PC-9 (cell line): ENCODE data around the gene APBA1. TPM values are rescaled to one million over a fixed set of nuclear protein-coding genes. Genes with fewer than 3 reads are reported as not detected.

ENCODE experiments used
- BruUV-seq: library from RNA; stranded (reverse); fragments of 400-500 nt; replicated peaks from 2 replicates; lab custom pipeline; 2021; lab: Mats Ljungman, UMichigan
- CTCF ChIA-PET: fragments of 300-600 bp; sonication (Branson Sonifier 250); formaldehyde crosslinking; loops from one replicate; lab custom pipeline; 2022; ENCODE audit warnings: antibody characterized with exemption; lab: Charles Lee
- POLR2A ChIA-PET: fragments of 300-600 bp; sonication (Branson Sonifier 250); formaldehyde crosslinking; loops from one replicate; lab custom pipeline; 2022; ENCODE audit warnings: antibody characterized with exemption; ENCODE audit not compliant: unreplicated experiment; lab: Charles Lee
- DNase-seq, 2 experiments: peaks; one replicate each; pipeline versions ENCODE4 v3.0.0 to v3.0.0-alpha.2; 2015 to 2022; ENCODE audit warnings: mixed read lengths in 1 of 2
- H2AFZ ChIP-seq: fragments of 200-600 bp; sonication (generic); 2 replicates; pipeline ENCODE4 v1.8.1; 2017; ENCODE audit warnings: antibody characterized with exemption
- H3F3A ChIP-seq: fragments of 200-600 bp; sonication (generic); 2 replicates; pipeline ENCODE4 v1.8.1; 2017; ENCODE audit warnings: antibody characterized with exemption, mild to moderate bottlenecking, low read depth; ENCODE audit not compliant: insufficient read depth
- H3K27ac ChIP-seq: fragments of 200-600 bp; sonication (generic); 2 replicates; pipeline ENCODE4 v1.6.1; 2016; ENCODE audit warnings: mixed run types
- H3K27me3 ChIP-seq: fragments of 200-600 bp; sonication (generic); 2 replicates; pipeline ENCODE4 v1.6.1; 2016; ENCODE audit warnings: low read depth, mixed run types; ENCODE audit not compliant: insufficient read depth
- H3K36me3 ChIP-seq: fragments of 200-600 bp; sonication (generic); 2 replicates; pipeline ENCODE4 v1.6.1; 2016; ENCODE audit warnings: low read depth, mixed run types
- H3K4me1 ChIP-seq: fragments of 200-600 bp; sonication (generic); replicated peaks from 2 replicates; pipeline ENCODE4 v1.6.1; 2016; ENCODE audit warnings: mixed run types; ENCODE audit not compliant: insufficient read depth
- H3K4me2 ChIP-seq: fragments of 200-600 bp; sonication (generic); 2 replicates; pipeline ENCODE4 v1.6.1; 2017; ENCODE audit warnings: mixed run types
- H3K4me3 ChIP-seq: fragments of 200-600 bp; sonication (generic); 2 replicates; pipeline ENCODE4 v1.6.1; 2016; ENCODE audit warnings: mixed run types
- H3K79me2 ChIP-seq: fragments of 200-600 bp; sonication (generic); 2 replicates; pipeline ENCODE4 v1.6.1; 2017; ENCODE audit warnings: low read depth, mixed run types
- H3K9me2 ChIP-seq: fragments of 200-600 bp; sonication (generic); 2 replicates; pipeline ENCODE4 v1.8.1; 2017; ENCODE audit warnings: mild to moderate bottlenecking; ENCODE audit not compliant: insufficient read depth
- H3K9me3 ChIP-seq: fragments of 200-600 bp; sonication (generic); 2 replicates; pipeline ENCODE4 v1.8.1; 2016; ENCODE audit warnings: low read depth; ENCODE audit not compliant: insufficient read depth
- H4K20me1 ChIP-seq: fragments of 200-600 bp; sonication (generic); 2 replicates; pipeline ENCODE4 v1.8.1; 2017; ENCODE audit not compliant: insufficient read depth
- CTCF ChIP-seq: fragments of 200-600 bp; sonication (generic); conservative IDR thresholded peaks from 2 replicates; pipeline ENCODE4 v1.6.1; 2017; ENCODE audit warnings: mixed run types, antibody characterized with exemption, mild to moderate bottlenecking, moderate library complexity
- EZH2 ChIP-seq: fragments of 200-600 bp; sonication (generic); IDR thresholded peaks from 2 replicates; pipeline ENCODE4 v1.8.0; 2017; ENCODE audit warnings: antibody characterized with exemption, low read depth
- intact Hi-C: fragments of 100-400 bp; cut with micrococcal nuclease; formaldehyde crosslinking; loops from one replicate; pipeline ENCODE4 v1.10.0; 2022; ENCODE audit not compliant: unreplicated experiment
- total RNA-seq: library from RNA; stranded (reverse); gene quantifications from 2 replicates; pipeline ENCODE4 v1.2.3, GENCODE V29; 2021

Gene APBA1
- total RNA-seq, 1 experiment from 2014 or later = 0.44 TPM

GRCh38 chr9:69574057-69574456, 98.1 kb downstream of the APBA1 start:
- H3K9me3 ChIP-seq = no peaks in the 10 kb centered on the region
- H2AFZ ChIP-seq = no peak overlapping the region
- H3F3A ChIP-seq = no peaks in the 10 kb centered on the region
- ChIA-PET CTCF (no interaction called here), POLR2A (no interaction called here)
- H3K27me3 ChIP-seq = no peaks in the 10 kb centered on the region
- TF ChIP-seq CTCF (no peak), EZH2 (no peak)
- DNase-seq = no peak
- no peaks in the 10 kb centered on the region for H3K9me2 ChIP-seq
- no peaks in the 10 kb centered on the region for H3K4me1 ChIP-seq
- BruUV-seq = no TSS peak
- intact Hi-C loops = no loop called here
- H3K4me3 ChIP-seq = no peak overlapping the region
- no peaks in the 10 kb centered on the region for H4K20me1 ChIP-seq
- no peaks in the 10 kb centered on the region for H3K36me3 ChIP-seq
- H3K79me2 ChIP-seq = no peaks in the 10 kb centered on the region
- H3K4me2 ChIP-seq = no peak overlapping the region
- no peak overlapping the region for H3K27ac ChIP-seq

GRCh38 chr9:69573651-69574050, 98.5 kb downstream of the APBA1 start:
- Histone ChIP-seq H3K36me3 (no peaks in the 10 kb centered on the region), H3K9me3 (no peaks in the 10 kb centered on the region), H4K20me1 (no peaks in the 10 kb centered on the region), H3K79me2 (no peaks in the 10 kb centered on the region), H2AFZ (no peak overlapping the region), H3K4me1 (no peaks in the 10 kb centered on the region), H3K27me3 (no peaks in the 10 kb centered on the region), H3K27ac (no peak overlapping the region), H3K4me3 (no peak overlapping the region), H3K9me2 (no peaks in the 10 kb centered on the region), H3K4me2 (no peak overlapping the region), H3F3A (no peaks in the 10 kb centered on the region)
- no peak for TF ChIP-seq CTCF
- no peak for TF ChIP-seq EZH2
- POLR2A ChIA-PET = no interaction called here
- intact Hi-C loops = no loop called here
- no peak for DNase-seq
- no TSS peak for BruUV-seq
- CTCF ChIA-PET = no interaction called here

- Histone ChIP-seq H3K4me1 (no peaks in the 10 kb centered on the region), H3K79me2 (no peaks in the 10 kb centered on the region), H2AFZ (no peak overlapping the region), H3K27me3 (no peaks in the 10 kb centered on the region), H4K20me1 (no peaks in the 10 kb centered on the region), H3K4me3 (no peak overlapping the region), H3K36me3 (no peaks in the 10 kb centered on the region), H3K9me3 (no peaks in the 10 kb centered on the region), H3K9me2 (no peaks in the 10 kb centered on the region), H3K4me2 (no peak overlapping the region), H3K27ac (no peak overlapping the region), H3F3A (no peaks in the 10 kb centered on the region)
- no peak for DNase-seq
- ChIA-PET POLR2A (no interaction called here), CTCF (no interaction called here)
- no TSS peak for BruUV-seq
- no peak for TF ChIP-seq EZH2
- intact Hi-C loops = no loop called here
These were observed 99.6 kb downstream of the APBA1 start for GRCh38 chr9:69572611-69573010.

- Histone ChIP-seq H4K20me1 (no peaks in the 10 kb centered on the region), H3K79me2 (no peaks in the 10 kb centered on the region), H3K27ac (no peak overlapping the region), H3F3A (no peaks in the 10 kb centered on the region), H3K4me2 (no peak overlapping the region), H3K27me3 (no peaks in the 10 kb centered on the region), H3K36me3 (no peaks in the 10 kb centered on the region), H3K9me2 (no peaks in the 10 kb centered on the region), H3K4me1 (no peaks in the 10 kb centered on the region), H3K4me3 (no peak overlapping the region), H3K9me3 (no peaks in the 10 kb centered on the region), H2AFZ (no peak overlapping the region)
- ChIA-PET POLR2A (no interaction called here), CTCF (no interaction called here)
- TF ChIP-seq CTCF (no peak), EZH2 (no peak)
- intact Hi-C loops = no loop called here
- no TSS peak for BruUV-seq
- DNase-seq = no peak
These were observed 101.1 kb downstream of the APBA1 start for GRCh38 chr9:69571032-69571431.
